Astrocyte of the cerebellum (primary cell): ENCODE results near the gene ATRIP.
"Not testable (repeated sequence)": the region's sequence is repeated elsewhere in the genome, so short reads cannot be mapped to it uniquely, and the experiment has no call there.

Source experiments
- DNase-seq: peaks from one replicate; pipeline ENCODE4 v3.0.0-alpha.2; 2011; ENCODE audit warnings: low read depth
- H3K4me3 ChIP-seq: 2 replicates; pipeline ENCODE4 v1.5.1; 2011; ENCODE audit warnings: mild to moderate bottlenecking, low read depth, low read length, moderate library complexity
- in situ Hi-C: cut with HindIII; loops from 2 replicates; pipeline ENCODE4 v1.10.0; 2017; ENCODE audit warnings: low sequenced_read_pairs
- TF ChIP-seq, protein P1 (sequence below): IDR thresholded peaks from 2 replicates; pipeline ENCODE4 v1.5.1; 2012; ENCODE audit warnings: low read length, low read depth, moderate library complexity, mild to moderate bottlenecking; ENCODE audit errors: missing control alignments

Gene ATRIP

DNA sequence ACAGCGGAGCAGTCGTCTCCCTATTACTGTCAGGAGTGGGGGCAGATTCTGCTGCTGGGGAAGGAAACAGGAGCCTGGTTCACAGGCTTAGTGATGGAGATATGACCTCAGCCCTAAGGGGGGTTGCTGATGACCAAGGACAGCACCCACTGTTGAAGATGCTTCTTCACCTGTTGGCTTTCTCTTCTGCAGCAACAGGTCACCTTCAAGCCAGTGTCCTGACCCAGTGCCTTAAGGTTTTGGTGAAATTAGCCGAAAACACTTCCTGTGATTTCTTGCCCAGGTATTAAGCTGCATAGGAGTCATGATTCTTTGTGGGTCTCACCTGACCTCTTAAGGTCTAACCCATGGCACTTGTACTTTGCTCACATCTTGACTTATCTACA lies 14.0 kb downstream of the ATRIP start:
- TF ChIP-seq, protein P1, sequence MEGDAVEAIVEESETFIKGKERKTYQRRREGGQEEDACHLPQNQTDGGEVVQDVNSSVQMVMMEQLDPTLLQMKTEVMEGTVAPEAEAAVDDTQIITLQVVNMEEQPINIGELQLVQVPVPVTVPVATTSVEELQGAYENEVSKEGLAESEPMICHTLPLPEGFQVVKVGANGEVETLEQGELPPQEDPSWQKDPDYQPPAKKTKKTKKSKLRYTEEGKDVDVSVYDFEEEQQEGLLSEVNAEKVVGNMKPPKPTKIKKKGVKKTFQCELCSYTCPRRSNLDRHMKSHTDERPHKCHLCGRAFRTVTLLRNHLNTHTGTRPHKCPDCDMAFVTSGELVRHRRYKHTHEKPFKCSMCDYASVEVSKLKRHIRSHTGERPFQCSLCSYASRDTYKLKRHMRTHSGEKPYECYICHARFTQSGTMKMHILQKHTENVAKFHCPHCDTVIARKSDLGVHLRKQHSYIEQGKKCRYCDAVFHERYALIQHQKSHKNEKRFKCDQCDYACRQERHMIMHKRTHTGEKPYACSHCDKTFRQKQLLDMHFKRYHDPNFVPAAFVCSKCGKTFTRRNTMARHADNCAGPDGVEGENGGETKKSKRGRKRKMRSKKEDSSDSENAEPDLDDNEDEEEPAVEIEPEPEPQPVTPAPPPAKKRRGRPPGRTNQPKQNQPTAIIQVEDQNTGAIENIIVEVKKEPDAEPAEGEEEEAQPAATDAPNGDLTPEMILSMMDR: no peak
- H3K4me3 ChIP-seq: no peak overlapping the region
- in situ Hi-C loops: no loop called here
- no peak for DNase-seq

DNA sequence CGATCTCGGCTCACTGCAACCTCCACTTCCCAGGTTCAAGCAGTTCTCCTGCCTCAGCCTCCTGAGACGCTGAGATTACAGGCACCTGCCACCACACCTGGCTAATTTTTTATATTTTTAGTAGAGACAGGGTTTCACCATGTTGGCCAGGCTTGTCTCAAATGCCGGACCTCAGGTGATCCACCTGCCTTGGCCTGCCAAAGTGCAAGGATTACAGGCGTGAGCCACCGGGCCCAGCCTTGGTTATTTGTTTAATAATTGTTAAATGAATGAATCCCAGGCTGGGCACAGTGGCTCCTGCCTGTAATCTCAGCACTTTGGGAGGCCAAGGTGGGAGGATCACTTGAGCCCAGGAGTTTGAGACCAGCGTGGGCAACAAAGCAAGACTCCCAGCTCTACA lies 15.2 kb downstream of the ATRIP start:
- in situ Hi-C loops, DNase-seq, H3K4me3 ChIP-seq: not testable (repeated sequence)

- no peak overlapping the region for H3K4me3 ChIP-seq
- in situ Hi-C loops: no loop called here
- TF ChIP-seq, protein P1: no peak
- DNase-seq: no peak
Measured at GRCh38 chr3:48463703-48464102, 17.2 kb downstream of the ATRIP start.

- no peak overlapping the region for H3K4me3 ChIP-seq
- DNase-seq: no peak
- in situ Hi-C loops: no loop called here
- TF ChIP-seq, protein P1: no peak
Measured at GRCh38 chr3:48464713-48465221, 18.2 kb downstream of the ATRIP start.

- TF ChIP-seq, protein P1: no peak
- no peak for DNase-seq
- no peak overlapping the region for H3K4me3 ChIP-seq
- in situ Hi-C loops: no loop called here
Measured at GRCh38 chr3:48465237-48465530, 18.6 kb downstream of the ATRIP start.

DNA sequence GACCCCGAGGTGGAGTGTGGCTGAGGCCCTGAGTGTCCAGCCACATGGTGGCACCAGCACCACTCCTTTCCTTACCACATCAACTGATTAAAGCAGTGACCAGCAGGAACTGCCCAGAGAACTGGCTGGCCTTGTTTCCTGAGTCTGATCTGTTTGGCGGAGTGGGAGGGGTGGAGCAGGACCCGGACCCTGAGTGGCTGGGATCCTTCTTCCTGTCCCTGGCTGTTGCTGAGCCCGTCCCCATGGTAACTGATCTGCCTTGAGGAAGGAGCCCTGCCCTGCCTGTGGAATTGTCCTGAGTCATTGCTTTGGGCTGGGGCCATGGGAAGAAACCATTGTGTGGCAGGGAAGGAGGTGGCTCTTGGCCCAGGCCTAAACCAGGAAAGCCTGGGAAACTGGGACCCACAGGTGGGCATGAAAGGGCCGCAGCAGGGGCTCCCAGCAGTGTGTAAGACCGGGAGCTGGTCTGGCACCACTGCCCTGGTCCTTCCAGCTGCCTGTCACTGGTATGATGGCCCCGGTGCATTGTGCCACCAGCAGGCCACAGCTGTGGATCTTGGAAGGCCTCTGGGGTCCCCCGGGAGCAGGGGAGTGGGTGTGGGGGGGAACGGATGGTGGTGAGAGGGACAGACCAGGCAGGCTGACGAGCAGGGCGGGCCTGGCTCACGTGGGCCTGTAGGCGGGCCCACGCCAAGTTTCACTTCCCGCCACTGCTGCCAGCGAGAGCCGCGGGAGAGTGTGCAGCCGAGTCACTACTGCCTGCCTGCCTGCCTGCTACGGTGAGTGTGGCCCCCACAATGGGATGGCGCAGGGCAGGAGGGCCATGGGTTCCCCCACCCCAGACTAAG lies 19.2 kb downstream of the ATRIP start:
- peak overlapping the region; percentile 45 for H3K4me3 ChIP-seq
- DNase-seq: peak; percentile 99
- TF ChIP-seq, protein P1: peak; percentile 72
- in situ Hi-C loops: no loop called here

GRCh38 chr3:48466386-48467109 lies 20.0 kb downstream of the ATRIP start:
- H3K4me3 ChIP-seq: peak overlapping the region; percentile 45
- TF ChIP-seq, protein P1: no peak
- in situ Hi-C loops: no loop called here
- DNase-seq: no peak
